22Rv1 (cell line): ENCODE results near the gene MT3.

ENCODE experiments used
- ZFX ChIP-seq: fragments of 450-650 bp; IDR thresholded peaks from 2 replicates; pipeline ENCODE4 v1.6.1; 2017; ENCODE audit warnings: antibody characterized with exemption, borderline replicate concordance
- TF ChIP-seq, protein P1 (sequence below): fragments of 450-650 bp; IDR thresholded peaks from 2 replicates; pipeline ENCODE4 v1.5.1; 2017; ENCODE audit warnings: mild to moderate bottlenecking

DNA sequence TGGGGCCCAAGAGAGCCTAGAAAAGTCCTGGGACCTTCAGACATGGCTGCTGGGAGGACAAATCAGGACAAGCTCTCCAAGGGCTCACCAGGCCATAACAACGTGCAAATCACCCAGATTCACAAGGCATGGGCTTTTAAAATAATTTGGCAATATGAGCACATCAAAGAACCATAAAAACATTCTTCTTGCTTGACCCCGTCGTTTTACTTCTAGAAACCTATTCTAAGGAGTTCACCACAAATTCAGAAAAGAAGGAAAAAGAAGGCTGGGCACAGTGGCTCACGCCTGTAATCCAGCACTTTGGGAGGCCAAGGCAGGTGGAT is 12.1 kb upstream of the MT3 start:
- TF ChIP-seq, protein P1, sequence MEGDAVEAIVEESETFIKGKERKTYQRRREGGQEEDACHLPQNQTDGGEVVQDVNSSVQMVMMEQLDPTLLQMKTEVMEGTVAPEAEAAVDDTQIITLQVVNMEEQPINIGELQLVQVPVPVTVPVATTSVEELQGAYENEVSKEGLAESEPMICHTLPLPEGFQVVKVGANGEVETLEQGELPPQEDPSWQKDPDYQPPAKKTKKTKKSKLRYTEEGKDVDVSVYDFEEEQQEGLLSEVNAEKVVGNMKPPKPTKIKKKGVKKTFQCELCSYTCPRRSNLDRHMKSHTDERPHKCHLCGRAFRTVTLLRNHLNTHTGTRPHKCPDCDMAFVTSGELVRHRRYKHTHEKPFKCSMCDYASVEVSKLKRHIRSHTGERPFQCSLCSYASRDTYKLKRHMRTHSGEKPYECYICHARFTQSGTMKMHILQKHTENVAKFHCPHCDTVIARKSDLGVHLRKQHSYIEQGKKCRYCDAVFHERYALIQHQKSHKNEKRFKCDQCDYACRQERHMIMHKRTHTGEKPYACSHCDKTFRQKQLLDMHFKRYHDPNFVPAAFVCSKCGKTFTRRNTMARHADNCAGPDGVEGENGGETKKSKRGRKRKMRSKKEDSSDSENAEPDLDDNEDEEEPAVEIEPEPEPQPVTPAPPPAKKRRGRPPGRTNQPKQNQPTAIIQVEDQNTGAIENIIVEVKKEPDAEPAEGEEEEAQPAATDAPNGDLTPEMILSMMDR, result peak; percentile 56
- no peak for TF ChIP-seq ZFX
